H1 (cell line): ENCODE measurements around the gene PGBD5. TPM values are rescaled to one million over a fixed set of nuclear protein-coding genes. Genes with fewer than 3 reads are reported as not detected.

ENCODE experiments used
- CTCF ChIA-PET: fragments of 300-600 bp; sonication (Branson Sonifier 250); formaldehyde crosslinking; loops from one replicate; lab custom pipeline; 2021; ENCODE audit not compliant: partially characterized antibody; lab: Charles Lee
- POLR2A ChIA-PET: fragments of 300-600 bp; sonication (Branson Sonifier 250); formaldehyde crosslinking; loops from one replicate; lab custom pipeline; 2021; ENCODE audit warnings: inconsistent platforms; ENCODE audit not compliant: partially characterized antibody; lab: Charles Lee
- DNase-seq, 2 experiments: peaks; one replicate each; pipeline versions ENCODE4 v3.0.0 to v3.0.0-alpha.2; 2010 to 2022; ENCODE audit warnings: low spot score in 2 of 2, low read depth in 1 of 2, mixed read lengths in 1 of 2
- FAIRE-seq: peaks from 2 replicates; lab custom pipeline; 2011; peaks lifted over from hg19 to GRCh38; lab: Jason Lieb, UNC
- H2AFZ ChIP-seq: 2 replicates; pipeline ENCODE4 v1.8.1; 2012; ENCODE audit warnings: low read length, inconsistent platforms
- H2AK5ac ChIP-seq: 2 replicates; pipeline ENCODE4 v1.6.1; 2013; ENCODE audit warnings: low read depth, low read length
- H2BK120ac ChIP-seq: replicated peaks from 2 replicates; pipeline ENCODE3; 2013; ENCODE audit warnings: low read depth, low read length, inconsistent platforms
- H2BK12ac ChIP-seq: 2 replicates; pipeline ENCODE4 v1.6.1; 2013; ENCODE audit warnings: low read depth, low read length
- H2BK15ac ChIP-seq: 2 replicates; pipeline ENCODE4 v1.6.1; 2013; ENCODE audit warnings: low read length
- H2BK20ac ChIP-seq: 2 replicates; pipeline ENCODE4 v1.6.1; 2013; ENCODE audit warnings: low read length
- H2BK5ac ChIP-seq: 2 replicates; pipeline ENCODE4 v1.6.1; 2013; ENCODE audit warnings: low read depth, low read length
- H3K14ac ChIP-seq: 2 replicates; pipeline ENCODE4 v1.6.1; 2013; ENCODE audit warnings: inconsistent platforms; ENCODE audit not compliant: insufficient read length
- H3K18ac ChIP-seq: 2 replicates; pipeline ENCODE4 v1.6.1; 2013; ENCODE audit warnings: low read length; ENCODE audit errors: extremely low read depth
- H3K23ac ChIP-seq: 2 replicates; pipeline ENCODE4 v1.6.1; 2013; ENCODE audit warnings: inconsistent platforms; ENCODE audit not compliant: insufficient read length
- H3K23me2 ChIP-seq: 2 replicates; pipeline ENCODE4 v1.6.1; 2013; ENCODE audit warnings: low read depth, low read length
- H3K27ac ChIP-seq: 2 replicates; pipeline ENCODE4 v1.6.1; 2011; ENCODE audit warnings: low read depth, low read length, inconsistent platforms
- H3K27me3 ChIP-seq, 4 experiments: replicated peaks in 1 of 4; 1 replicate in 1 of 4; 2 replicates in 3 of 4; pipeline versions ENCODE4 v1.6.1 to v1.8.1; 2011 to 2013; ENCODE audit warnings: low read length in 3 of 4, mild to moderate bottlenecking in 3 of 4, inconsistent platforms in 2 of 4, mixed read lengths in 2 of 4, moderate library complexity in 1 of 4; ENCODE audit not compliant: control insufficient read depth in 3 of 4, insufficient read depth in 3 of 4; ENCODE audit errors: extremely low read depth in 1 of 4
- H3K36me3 ChIP-seq, 4 experiments: 2 replicates each; pipeline versions ENCODE4 v1.6.1 to v1.8.1; 2011 to 2013; ENCODE audit warnings: mild to moderate bottlenecking in 4 of 4, low read length in 3 of 4, moderate library complexity in 2 of 4, control low read depth in 1 of 4, inconsistent platforms in 1 of 4; ENCODE audit not compliant: insufficient read depth in 4 of 4, control insufficient read depth in 2 of 4
- H3K4ac ChIP-seq: replicated peaks from 2 replicates; pipeline ENCODE3; 2013; ENCODE audit warnings: low read length, low read depth, mixed read lengths, inconsistent platforms; ENCODE audit not compliant: insufficient read length
- H3K4me1 ChIP-seq, 4 experiments: replicated peaks in 1 of 4; 1 replicate in 1 of 4; 2 replicates in 3 of 4; pipeline versions ENCODE4 v1.6.1 to v1.8.1; 2011 to 2013; ENCODE audit warnings: low read length in 3 of 4, inconsistent platforms in 2 of 4, mixed read lengths in 1 of 4; ENCODE audit not compliant: insufficient read depth in 4 of 4, control insufficient read depth in 3 of 4
- H3K4me2 ChIP-seq, 2 experiments: 2 replicates each; pipeline versions ENCODE4 v1.6.1 to v1.8.1; 2011 to 2013; ENCODE audit warnings: low read depth in 2 of 2, low read length in 2 of 2, control low read depth in 1 of 2, inconsistent platforms in 1 of 2, mild to moderate bottlenecking in 1 of 2; ENCODE audit not compliant: insufficient read depth in 1 of 2
- H3K4me3 ChIP-seq, 4 experiments: fragments of 200-600, 300-600 bp in 1 of 4; sonication (generic), shearing (Covaris generic), sonication (Bioruptor Twin) in 1 of 4; 2 replicates each; pipeline versions ENCODE4 v1.5.1 to v1.8.1; 2011 to 2016; ENCODE audit warnings: low read length in 4 of 4, low read depth in 3 of 4, control low read depth in 2 of 4, inconsistent platforms in 2 of 4, mild to moderate bottlenecking in 2 of 4, mixed read lengths in 1 of 4, moderate library complexity in 1 of 4; ENCODE audit not compliant: insufficient read depth in 2 of 4; ENCODE audit errors: extremely low read depth in 1 of 4
- H3K56ac ChIP-seq: replicated peaks from 2 replicates; pipeline ENCODE3; 2013; ENCODE audit warnings: low read depth, mild to moderate bottlenecking, mixed read lengths, low read length, inconsistent platforms; ENCODE audit not compliant: insufficient read length
- H3K79me1 ChIP-seq: 2 replicates; pipeline ENCODE4 v1.6.1; 2013; ENCODE audit warnings: low read depth, low read length, control low read depth
- H3K79me2 ChIP-seq, 2 experiments: 2 replicates each; pipeline versions ENCODE4 v1.6.1 to v1.8.1; 2012 to 2013; ENCODE audit warnings: low read length in 2 of 2, mild to moderate bottlenecking in 2 of 2, inconsistent platforms in 1 of 2; ENCODE audit not compliant: insufficient read depth in 2 of 2, control insufficient read depth in 1 of 2
- H3K9ac ChIP-seq, 4 experiments: replicated peaks in 1 of 4; 1 replicate in 1 of 4; 2 replicates in 3 of 4; pipeline versions ENCODE4 v1.6.1 to v1.8.1; 2011 to 2013; ENCODE audit warnings: low read depth in 3 of 4, low read length in 3 of 4, control low read depth in 2 of 4, mild to moderate bottlenecking in 2 of 4, moderate library complexity in 2 of 4, inconsistent platforms in 1 of 4; ENCODE audit errors: extremely low read depth in 1 of 4
- H3K9me3 ChIP-seq, 2 experiments: 2 replicates each; pipeline versions ENCODE4 v1.6.1 to v1.8.1; 2012 to 2013; ENCODE audit warnings: mild to moderate bottlenecking in 2 of 2, moderate library complexity in 2 of 2, control low read depth in 1 of 2, inconsistent platforms in 1 of 2, low read depth in 1 of 2, low read length in 1 of 2, mixed read lengths in 1 of 2; ENCODE audit not compliant: insufficient read depth in 2 of 2
- H4K20me1 ChIP-seq, 2 experiments: replicated peaks in 1 of 2; 2 replicates each; pipeline versions ENCODE3 to v1.8.1; 2011 to 2013; ENCODE audit warnings: inconsistent platforms in 2 of 2, low read length in 2 of 2, mild to moderate bottlenecking in 1 of 2; ENCODE audit not compliant: insufficient read depth in 2 of 2, control insufficient read depth in 1 of 2
- H4K5ac ChIP-seq: 2 replicates; pipeline ENCODE4 v1.6.1; 2013; ENCODE audit warnings: low read length, low read depth, mixed read lengths, inconsistent platforms; ENCODE audit not compliant: insufficient read length
- H4K8ac ChIP-seq: 2 replicates; pipeline ENCODE4 v1.8.0; 2013; ENCODE audit warnings: mild to moderate bottlenecking, moderate library complexity, low read length, inconsistent platforms; ENCODE audit not compliant: insufficient read depth; ENCODE audit errors: extremely low read depth
- H4K91ac ChIP-seq: replicated peaks from 2 replicates; pipeline ENCODE3; 2013; ENCODE audit warnings: low read length, mixed read lengths, inconsistent platforms; ENCODE audit not compliant: insufficient read length
- CBX8 ChIP-seq: fragments of 300-800, 300-1000 bp; sonication (generic); IDR thresholded peaks from 2 replicates; pipeline ENCODE4 v1.7.1; 2016; ENCODE audit warnings: low read depth, low read length, borderline replicate concordance
- E2F6 ChIP-seq: IDR thresholded peaks from 2 replicates; pipeline ENCODE4 v1.6.1; 2012; ENCODE audit warnings: inconsistent platforms
- JUN ChIP-seq: IDR thresholded peaks from 2 replicates; pipeline ENCODE4 v1.6.1; 2011; ENCODE audit warnings: low read depth, mild to moderate bottlenecking, improper control_type of control experiment, low read length
- MAFK ChIP-seq: IDR thresholded peaks from 2 replicates; pipeline ENCODE4 v1.6.1; 2012; ENCODE audit warnings: low read depth, mild to moderate bottlenecking, improper control_type of control experiment, low read length
- NRF1 ChIP-seq: IDR thresholded peaks from 2 replicates; pipeline ENCODE4 v1.6.1; 2011; ENCODE audit warnings: mild to moderate bottlenecking, low read depth, low read length, improper control_type of control experiment
- POU5F1 ChIP-seq: IDR thresholded peaks from 2 replicates; pipeline ENCODE4 v1.6.1; 2011; ENCODE audit warnings: low read depth, mild to moderate bottlenecking, low read length, moderate library complexity
- RFX5 ChIP-seq: IDR thresholded peaks from 2 replicates; pipeline ENCODE4 v1.6.1; 2011; ENCODE audit warnings: low read depth, low read length, improper control_type of control experiment, borderline replicate concordance
- SP4 ChIP-seq: IDR thresholded peaks from 2 replicates; pipeline ENCODE4 v1.6.1; 2012; ENCODE audit warnings: low read length, inconsistent platforms
- SRF ChIP-seq: IDR thresholded peaks from 2 replicates; pipeline ENCODE4 v1.6.1; 2011; ENCODE audit warnings: mild to moderate bottlenecking, low read depth, low read length, moderate library complexity
- SUZ12 ChIP-seq: fragments of 200-600 bp; sonication (generic); IDR thresholded peaks from 2 replicates; pipeline ENCODE4 v1.6.1; 2012; ENCODE audit warnings: mild to moderate bottlenecking, inconsistent platforms, low read length, moderate library complexity, mixed read lengths
- TAF1 ChIP-seq: IDR thresholded peaks from 2 replicates; pipeline ENCODE4 v1.6.1; 2011; ENCODE audit warnings: mild to moderate bottlenecking, low read depth, low read length
- TBP ChIP-seq: IDR thresholded peaks from 2 replicates; pipeline ENCODE4 v1.6.1; 2011; ENCODE audit warnings: low read depth, low read length, improper control_type of control experiment
- TCF12 ChIP-seq: IDR thresholded peaks from 2 replicates; pipeline ENCODE4 v1.6.1; 2011; ENCODE audit warnings: low read depth, mild to moderate bottlenecking, low read length
- WGBS, 2 experiments: shearing (Covaris generic) in 1 of 2; methylation state at CpG; one replicate each; pipeline versions ENCODE4 v1.1.6 to v1.1.7; 2013 to 2015; ENCODE audit warnings: low lambda C conversion rate in 2 of 2, mixed read lengths in 2 of 2, inconsistent platforms in 1 of 2, low coverage in 1 of 2, missing lambda C conversion rate in 1 of 2; ENCODE audit not compliant: insufficient replicate concordance in 2 of 2, insufficient coverage in 1 of 2, insufficient read length in 1 of 2; ENCODE audit errors: extremely low coverage in 1 of 2, missing lambda C conversion rate in 1 of 2; 5-methylcytosine and 5-hydroxymethylcytosine counted together
- polyA plus RNA-seq, 7 experiments: library from polyadenylated mRNA; depleted of rRNA in 3 of 7; stranded (reverse) in 5 of 7; unstranded in 2 of 7; fragments of >200 nt in 5 of 7; fragments of 200-250 nt in 2 of 7; gene quantifications; 1 replicate in 5 of 7; 2 replicates in 1 of 7; 4 replicates in 1 of 7; pipeline versions ENCODE4 v1.2.1 to v1.2.3, GENCODE V29; 2011 to 2013; ENCODE audit warnings: missing spikeins in 2 of 7, mixed read lengths in 2 of 7
- total RNA-seq: library from RNA; stranded (reverse); fragmentation: NEBNext Ultra II Directional; extraction: Animal tissue kit (Norgen Biotek cat#: 25700); gene quantifications from 2 replicates; pipeline ENCODE4 v1.2.1, GENCODE V29; 2021

The PGBD5 gene
- total and polyA plus RNA-seq, 2 of the 8 experiments (the other 6 are each of a cell fraction or from before 2014, with no cell fraction given): 16.3 to 18.4 TPM

- Histone ChIP-seq H4K8ac (no peak overlapping the region), H3K18ac (no peak overlapping the region), H3K27me3 (no peaks in the 10 kb centered on the region), H3K4me1 (peaks cover 8 to 14% (median 11%) of the 10 kb centered on the region in 4 experiments; a peak in 6 of 7 replicates), H3K27ac (no peak overlapping the region), H3K4ac (no peak overlapping the region), H2BK12ac (no peak overlapping the region), H2AK5ac (no peak overlapping the region), H2BK5ac (no peak overlapping the region), H3K79me2 (no peaks in the 10 kb centered on the region), H3K4me2 (no peak overlapping the region), H4K91ac (no peak overlapping the region), H3K23me2 (no peaks in the 10 kb centered on the region), H2BK20ac (no peak overlapping the region), H2BK120ac (no peak overlapping the region), H3K56ac (no peak overlapping the region), H3K36me3 (peaks cover 0 to 3% (median 0%) of the 10 kb centered on the region in 4 experiments; a peak in 1 of 8 replicates), H4K20me1 (no peaks in the 10 kb centered on the region), H3K23ac (no peak overlapping the region), H3K79me1 (no peaks in the 10 kb centered on the region; the same call in 1 of the 2 replicates), H2AFZ (no peak overlapping the region), H3K14ac (no peak overlapping the region), H3K4me3 (no peak overlapping the region), H3K9ac (no peak overlapping the region), H3K9me3 (peaks cover 8 to 10% of the 10 kb centered on the region in 2 experiments; a peak in 3 of 4 replicates), H2BK15ac (no peak overlapping the region), H4K5ac (no peak overlapping the region)
- FAIRE-seq (no peak), DNase-seq (no peak)
- ChIA-PET CTCF (interaction anchor here (0.8 to 1.3 kb wide), 2 partner anchors 16 to 262 kb away, joined by 3 to 4 read pairs; no protein-coding TSS in a partner anchor), POLR2A (no interaction called here)
- 100% methylated on average over 1 of the region's 1 CpG; no CpG with 5 or more reads in 1 of the 2 experiments for WGBS, 2 experiments
- TF ChIP-seq TAF1 (no peak), TCF12 (no peak), POU5F1 (no peak), E2F6 (no peak), RFX5 (no peak), SP4 (no peak), NRF1 (no peak), SUZ12 (no peak), TBP (no peak), MAFK (no peak), JUN (no peak), SRF (no peak), CBX8 (no peak)
These were observed 46.2 kb downstream of the PGBD5 start for GRCh38 chr1:230379928-230380327.
